ENCODE measurements around the gene BAIAP2. TPM values are rescaled to one million over a fixed set of nuclear protein-coding genes. Genes with fewer than 3 reads are reported as not detected.
A peak's percentile ranks its signal among the peaks of the same experiment; 100 is the strongest.

The BAIAP2 gene
- total and polyA plus RNA-seq, 2 donors from 2014 or later: 44.5 to 45.8 TPM

- H3K4me3 ChIP-seq (ENCODE audit: low read length in 3 of 3): no peak overlapping the region
- H3K9me3 ChIP-seq (ENCODE audit: control insufficient read depth in 2 of 3, insufficient read depth in 1 of 3, low read length in 3 of 3): no peaks in the 10 kb centered on the region
- H3K36me3 ChIP-seq (ENCODE audit: control insufficient read depth in 2 of 3, insufficient read depth in 3 of 3, low read length in 3 of 3): no peaks in the 10 kb centered on the region
- H3K9ac ChIP-seq (ENCODE audit: low read length in 3 of 3): no peak overlapping the region
- no peak overlapping the region for H3K27ac ChIP-seq (ENCODE audit: low read depth in 2 of 2, low read length in 2 of 2)
- DNase-seq: no peak
- no peak for TF ChIP-seq CTCF (IDR thresholded peaks at IDR 0.05; ENCODE audit: borderline replicate concordance, extremely low read depth, insufficient read depth)
- peaks cover 0 to 38% (median 10%) of the 10 kb centered on the region in 3 donors for H3K4me1 ChIP-seq (ENCODE audit: control insufficient read depth in 2 of 3, insufficient read depth in 2 of 3, low read depth in 1 of 3, low read length in 3 of 3)
- FAIRE-seq: no peak
- intact Hi-C loops (cut with DNase I): no loop called here
- H3K27me3 ChIP-seq (ENCODE audit: control insufficient read depth, insufficient read depth, low read length): no peaks in the 10 kb centered on the region
Observed at GRCh38 chr17:81066771-81067315, 31.9 kb downstream of the BAIAP2 start.

GRCh38 chr17:81067391-81067811 is 32.5 kb downstream of the BAIAP2 start:
- H3K9me3 ChIP-seq (ENCODE audit: control insufficient read depth in 2 of 3, insufficient read depth in 1 of 3, low read length in 3 of 3): no peaks in the 10 kb centered on the region
- no peak overlapping the region for H3K9ac ChIP-seq (ENCODE audit: low read length in 3 of 3)
- H3K4me3 ChIP-seq (ENCODE audit: low read length in 3 of 3): no peak overlapping the region
- H3K36me3 ChIP-seq (ENCODE audit: control insufficient read depth in 2 of 3, insufficient read depth in 3 of 3, low read length in 3 of 3): no peaks in the 10 kb centered on the region
- intact Hi-C loops (cut with DNase I): no loop called here
- DNase-seq: no peak
- TF ChIP-seq CTCF (IDR thresholded peaks at IDR 0.05; ENCODE audit: borderline replicate concordance, extremely low read depth, insufficient read depth): no peak
- H3K27me3 ChIP-seq (ENCODE audit: control insufficient read depth, insufficient read depth, low read length): no peaks in the 10 kb centered on the region
- H3K27ac ChIP-seq (ENCODE audit: low read depth in 2 of 2, low read length in 2 of 2): no peak overlapping the region
- no peak for FAIRE-seq
- peaks cover 0 to 43% (median 10%) of the 10 kb centered on the region in 3 donors for H3K4me1 ChIP-seq (ENCODE audit: control insufficient read depth in 2 of 3, insufficient read depth in 2 of 3, low read depth in 1 of 3, low read length in 3 of 3)

GRCh38 chr17:81068411-81069134 is 33.6 kb downstream of the BAIAP2 start:
- no peak for FAIRE-seq
- TF ChIP-seq CTCF (IDR thresholded peaks at IDR 0.05; ENCODE audit: borderline replicate concordance, extremely low read depth, insufficient read depth): no peak

More at GRCh38 chr17:81068411-81069134, 33.6 kb downstream of the BAIAP2 start:
- H3K27ac ChIP-seq (ENCODE audit: low read depth in 2 of 2, low read length in 2 of 2): peak overlapping the region in 1 of 2 donors; percentile 57
- H3K4me1 ChIP-seq (ENCODE audit: control insufficient read depth in 2 of 3, insufficient read depth in 2 of 3, low read depth in 1 of 3, low read length in 3 of 3): peaks cover 0 to 41% (median 10%) of the 10 kb centered on the region in 3 donors
- H3K9ac ChIP-seq (ENCODE audit: low read length in 3 of 3): no peak overlapping the region
- no peak overlapping the region for H3K4me3 ChIP-seq (ENCODE audit: low read length in 3 of 3)
- H3K27me3 ChIP-seq (ENCODE audit: control insufficient read depth, insufficient read depth, low read length): no peaks in the 10 kb centered on the region
- no peak for DNase-seq
- no peaks in the 10 kb centered on the region for H3K36me3 ChIP-seq (ENCODE audit: control insufficient read depth in 2 of 3, insufficient read depth in 3 of 3, low read length in 3 of 3)
- intact Hi-C loops (cut with DNase I): no loop called here
- H3K9me3 ChIP-seq (ENCODE audit: control insufficient read depth in 2 of 3, insufficient read depth in 1 of 3, low read length in 3 of 3): no peaks in the 10 kb centered on the region

All from kidney (tissue), 14 donors.